ENCODE results near the gene PIP5K1C.
"Not testable (repeated sequence)": the region's sequence is repeated elsewhere in the genome, so short reads cannot be mapped to it uniquely, and the experiment has no call there.

PIP5K1C gene

GRCh38 chr19:3645726-3646125 lies 54.5 kb downstream of the PIP5K1C start:
- DNase-seq (ENCODE audit: low spot score): no peak

GRCh38 chr19:3645067-3645396 lies 55.2 kb downstream of the PIP5K1C start:
- no peak for DNase-seq (ENCODE audit: low spot score)

- peak; percentile 96 for DNase-seq (ENCODE audit: low spot score)
Measured at GRCh38 chr19:3644351-3645066, 55.8 kb downstream of the PIP5K1C start.

GRCh38 chr19:3643674-3644313 lies 56.5 kb downstream of the PIP5K1C start:
- DNase-seq (ENCODE audit: low spot score): no peak

GRCh38 chr19:3642987-3643673 lies 57.1 kb downstream of the PIP5K1C start:
- DNase-seq (ENCODE audit: low spot score): no peak

GRCh38 chr19:3642296-3642695 lies 58.0 kb downstream of the PIP5K1C start:
- no peak for DNase-seq (ENCODE audit: low spot score)

GRCh38 chr19:3641515-3642269 lies 58.6 kb downstream of the PIP5K1C start:
- DNase-seq (ENCODE audit: low spot score): no peak

- no peak for DNase-seq (ENCODE audit: low spot score)
Measured at GRCh38 chr19:3639479-3639878, 60.8 kb downstream of the PIP5K1C start.

- no peak for DNase-seq (ENCODE audit: low spot score)
Measured at GRCh38 chr19:3638208-3639193, 61.8 kb downstream of the PIP5K1C start.

GRCh38 chr19:3637621-3638020 lies 62.6 kb downstream of the PIP5K1C start:
- no peak for DNase-seq (ENCODE audit: low spot score)

- DNase-seq (ENCODE audit: low spot score): no peak
Measured at GRCh38 chr19:3636962-3637361, 63.3 kb downstream of the PIP5K1C start.

GRCh38 chr19:3636506-3636905 lies 63.8 kb downstream of the PIP5K1C start:
- no peak for DNase-seq (ENCODE audit: low spot score)

GRCh38 chr19:3634496-3635045 lies 65.7 kb downstream of the PIP5K1C start:
- no peak for DNase-seq (ENCODE audit: low spot score)

GRCh38 chr19:3633559-3633988 lies 66.7 kb downstream of the PIP5K1C start:
- no peak for DNase-seq (ENCODE audit: low spot score)

GRCh38 chr19:3632739-3633558 lies 67.3 kb downstream of the PIP5K1C start:
- peak; percentile 79 for DNase-seq (ENCODE audit: low spot score)

GRCh38 chr19:3632098-3632497 lies 68.2 kb downstream of the PIP5K1C start:
- no peak for DNase-seq (ENCODE audit: low spot score)

- no peak for DNase-seq (ENCODE audit: low spot score)
Measured at GRCh38 chr19:3631053-3631861, 69.0 kb downstream of the PIP5K1C start.

- DNase-seq (ENCODE audit: low spot score): not testable (repeated sequence)
Measured at GRCh38 chr19:3628766-3629165, 71.5 kb downstream of the PIP5K1C start.

- DNase-seq (ENCODE audit: low spot score): no peak
Measured at GRCh38 chr19:3627351-3627723, 72.9 kb downstream of the PIP5K1C start.
